Measurements from ENCODE around the gene RTEL1. TPM values are rescaled to one million over a fixed set of nuclear protein-coding genes. Genes with fewer than 3 reads are reported as not detected.

The RTEL1 gene
- total RNA-seq, 1 donor = 5.7 TPM

GRCh38 chr20:63736893-63737694 is 79.0 kb downstream of the RTEL1 start:
- peak overlapping the region; percentile 54 for H3K4me3 ChIP-seq (ENCODE audit: low read length)
- peaks cover 47% of the 10 kb centered on the region for H3K4me1 ChIP-seq (ENCODE audit: insufficient read depth, low read length)

GRCh38 chr20:63737695-63737944 is 79.5 kb downstream of the RTEL1 start:
- Histone ChIP-seq H3K4me3 (ENCODE audit: low read length) (peak overlapping the region; percentile 54), H3K9me3 (ENCODE audit: low read depth, low read length) (no peaks in the 10 kb centered on the region), H3K4me1 (ENCODE audit: insufficient read depth, low read length) (peaks cover 47% of the 10 kb centered on the region), H3K27me3 (ENCODE audit: insufficient read depth, low read length) (no peaks in the 10 kb centered on the region)

More at GRCh38 chr20:63736893-63737694, 79.0 kb downstream of the RTEL1 start:
- Histone ChIP-seq H3K9me3 (ENCODE audit: low read depth, low read length) (no peaks in the 10 kb centered on the region), H3K27me3 (ENCODE audit: insufficient read depth, low read length) (no peaks in the 10 kb centered on the region)

GRCh38 chr20:63737945-63738686 is 80.0 kb downstream of the RTEL1 start:
- no peaks in the 10 kb centered on the region for H3K9me3 ChIP-seq (ENCODE audit: low read depth, low read length)
- peak overlapping the region; percentile 22 for H3K4me3 ChIP-seq (ENCODE audit: low read length)
- H3K27me3 ChIP-seq (ENCODE audit: insufficient read depth, low read length) = no peaks in the 10 kb centered on the region
- peaks cover 47% of the 10 kb centered on the region for H3K4me1 ChIP-seq (ENCODE audit: insufficient read depth, low read length)

GRCh38 chr20:63738687-63739129 is 80.6 kb downstream of the RTEL1 start:
- H3K4me1 ChIP-seq (ENCODE audit: insufficient read depth, low read length) = peaks cover 47% of the 10 kb centered on the region
- H3K9me3 ChIP-seq (ENCODE audit: low read depth, low read length) = no peaks in the 10 kb centered on the region
- no peak overlapping the region for H3K4me3 ChIP-seq (ENCODE audit: low read length)
- H3K27me3 ChIP-seq (ENCODE audit: insufficient read depth, low read length) = no peaks in the 10 kb centered on the region

DNA sequence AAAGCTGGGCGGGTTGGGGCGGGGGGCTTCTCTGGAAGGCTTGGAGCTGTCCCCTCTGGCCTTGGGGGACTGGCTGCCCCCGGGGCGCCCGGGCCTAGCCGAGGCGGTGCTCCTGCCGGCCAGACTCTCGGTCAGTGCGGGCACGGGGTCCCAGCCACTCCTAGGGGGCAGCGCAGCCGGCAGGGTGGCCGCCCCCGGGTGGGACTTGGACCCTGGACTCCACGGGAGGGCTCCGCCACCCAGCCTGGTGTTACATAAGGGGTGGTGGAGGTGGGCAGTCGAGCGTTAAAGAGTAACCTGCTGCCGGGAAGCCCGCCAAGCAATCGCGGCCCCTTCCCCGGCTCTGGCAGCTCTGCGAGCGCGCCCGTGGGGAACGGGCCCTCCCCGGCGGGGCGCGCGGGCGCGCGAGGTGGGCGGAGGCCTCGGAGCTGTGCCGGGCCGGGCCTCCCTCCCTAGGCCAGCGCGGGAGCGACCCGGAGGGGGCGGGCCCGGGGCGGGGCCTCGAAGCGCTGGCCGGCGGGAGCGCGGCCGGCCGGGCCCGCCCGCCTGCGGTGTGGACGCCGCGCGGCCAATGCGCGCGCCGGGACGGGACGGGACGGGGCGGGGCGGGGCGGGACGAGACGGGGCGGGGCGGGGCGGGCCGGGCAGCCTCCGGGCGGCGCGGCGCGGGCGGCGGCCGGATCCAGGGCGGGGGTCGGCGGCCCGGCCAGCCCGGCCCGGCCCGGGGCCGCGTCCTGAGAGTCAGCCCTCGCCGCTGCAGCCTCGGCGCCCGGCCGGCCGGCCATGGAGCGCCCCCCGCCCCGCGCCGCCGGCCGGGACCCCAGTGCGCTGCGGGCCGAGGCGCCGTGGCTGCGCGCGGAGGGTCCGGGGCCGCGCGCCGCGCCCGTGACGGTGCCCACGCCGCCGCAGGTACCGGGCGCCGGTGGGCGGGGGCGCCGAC is 81.3 kb downstream of the RTEL1 start, which contains the start of gene SLC2A4RG:
TSS of gene SLC2A4RG (plus strand) at position 647 of the 940 bp plus-strand sequence. CDS start at position 784, 137 bp downstream.
- no peaks in the 10 kb centered on the region for H3K27me3 ChIP-seq (ENCODE audit: insufficient read depth, low read length)
- H3K9me3 ChIP-seq (ENCODE audit: low read depth, low read length) = no peaks in the 10 kb centered on the region
- peaks cover 47% of the 10 kb centered on the region for H3K4me1 ChIP-seq (ENCODE audit: insufficient read depth, low read length)
- peak within 1 kb of the TSS; percentile 39 for H3K4me3 ChIP-seq (ENCODE audit: low read length)

- Histone ChIP-seq H3K4me1 (ENCODE audit: insufficient read depth, low read length) (peaks cover 47% of the 10 kb centered on the region), H3K9me3 (ENCODE audit: low read depth, low read length) (no peaks in the 10 kb centered on the region), H3K4me3 (ENCODE audit: low read length) (peak overlapping the region; percentile 39), H3K27me3 (ENCODE audit: insufficient read depth, low read length) (no peaks in the 10 kb centered on the region)
Observed at GRCh38 chr20:63740070-63740626, 82.0 kb downstream of the RTEL1 start.

DNA sequence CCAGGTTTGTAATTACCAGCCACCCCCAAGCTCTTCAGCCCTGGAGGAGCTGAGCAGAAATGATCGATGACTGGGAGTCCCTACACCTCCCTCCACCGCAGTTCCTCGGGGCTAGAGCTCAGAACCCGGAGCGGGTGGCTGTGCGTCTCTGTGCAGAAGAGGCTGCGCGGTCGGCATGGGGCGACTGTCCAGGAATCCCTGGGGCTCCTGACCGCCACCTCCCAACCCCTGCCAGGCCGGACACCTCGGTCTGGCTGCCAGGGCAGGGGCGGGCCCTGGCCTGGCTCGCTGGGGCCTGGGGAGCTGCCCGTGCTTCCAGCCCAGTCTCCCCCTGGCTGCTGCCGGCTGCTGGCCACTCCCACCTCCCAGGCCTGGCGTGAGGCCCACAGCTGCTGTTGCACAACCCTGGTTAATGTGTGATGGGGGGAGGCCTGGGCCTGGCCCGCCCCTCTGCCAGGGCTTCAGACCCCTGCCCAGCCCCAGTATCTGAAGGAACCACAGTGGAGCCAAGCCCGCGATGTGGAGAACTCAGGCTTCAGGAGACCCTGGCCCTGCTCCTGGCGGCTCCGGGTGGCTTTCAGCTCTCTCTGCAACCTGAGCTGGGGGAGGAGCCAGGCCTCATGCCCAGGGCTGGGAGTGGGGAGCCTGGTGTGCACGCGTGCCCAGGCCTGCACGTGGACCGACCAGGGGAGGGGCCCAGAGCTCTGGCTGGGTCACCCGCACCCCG is 82.7 kb downstream of the RTEL1 start:
- Histone ChIP-seq H3K9me3 (ENCODE audit: low read depth, low read length) (no peaks in the 10 kb centered on the region), H3K27me3 (ENCODE audit: insufficient read depth, low read length) (no peaks in the 10 kb centered on the region), H3K4me3 (ENCODE audit: low read length) (peak overlapping the region; percentile 39), H3K4me1 (ENCODE audit: insufficient read depth, low read length) (peaks cover 43% of the 10 kb centered on the region)

- Histone ChIP-seq H3K4me3 (ENCODE audit: low read length) (no peak overlapping the region), H3K9me3 (ENCODE audit: low read depth, low read length) (no peaks in the 10 kb centered on the region), H3K27me3 (ENCODE audit: insufficient read depth, low read length) (no peaks in the 10 kb centered on the region), H3K4me1 (ENCODE audit: insufficient read depth, low read length) (peaks cover 37% of the 10 kb centered on the region)
Observed at GRCh38 chr20:63741354-63741675, 83.2 kb downstream of the RTEL1 start.

DNA sequence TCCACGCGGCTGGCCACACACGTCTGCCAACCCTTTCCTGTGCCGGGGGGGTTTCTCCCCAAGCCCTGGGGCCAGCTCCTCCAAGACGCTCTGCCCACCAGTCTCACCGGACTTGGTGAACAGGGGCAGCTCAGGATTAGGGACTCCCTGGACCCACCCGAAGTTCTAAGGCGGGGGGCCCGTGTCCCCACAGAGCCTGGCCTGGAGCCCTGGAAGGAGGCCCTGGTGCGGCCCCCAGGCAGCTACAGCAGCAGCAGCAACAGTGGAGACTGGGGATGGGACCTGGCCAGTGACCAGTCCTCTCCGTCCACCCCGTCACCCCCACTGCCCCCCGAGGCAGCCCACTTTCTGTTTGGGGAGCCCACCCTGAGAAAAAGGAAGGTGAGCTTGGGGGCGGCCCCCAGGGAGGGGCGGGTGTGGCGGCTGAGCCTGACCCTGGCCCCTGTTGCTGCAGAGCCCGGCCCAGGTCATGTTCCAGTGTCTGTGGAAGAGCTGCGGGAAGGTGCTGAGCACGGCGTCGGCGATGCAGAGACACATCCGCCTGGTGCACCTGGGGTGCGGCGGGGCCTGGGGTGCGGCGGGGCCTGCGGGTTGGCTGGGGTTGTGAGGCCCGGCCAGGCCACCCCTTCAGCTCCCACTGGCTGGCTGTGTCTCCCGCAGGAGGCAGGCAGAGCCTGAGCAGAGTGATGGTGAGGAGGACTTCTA is 83.7 kb downstream of the RTEL1 start:
- Histone ChIP-seq H3K4me1 (ENCODE audit: insufficient read depth, low read length) (peaks cover 32% of the 10 kb centered on the region), H3K27me3 (ENCODE audit: insufficient read depth, low read length) (no peaks in the 10 kb centered on the region), H3K4me3 (ENCODE audit: low read length) (no peak overlapping the region), H3K9me3 (ENCODE audit: low read depth, low read length) (no peaks in the 10 kb centered on the region)

- H3K4me1 ChIP-seq (ENCODE audit: insufficient read depth, low read length) = peaks cover 26% of the 10 kb centered on the region
- no peaks in the 10 kb centered on the region for H3K9me3 ChIP-seq (ENCODE audit: low read depth, low read length)
- H3K27me3 ChIP-seq (ENCODE audit: insufficient read depth, low read length) = no peaks in the 10 kb centered on the region
- H3K4me3 ChIP-seq (ENCODE audit: low read length) = no peak overlapping the region
Observed at GRCh38 chr20:63742381-63743024, 84.4 kb downstream of the RTEL1 start.

- Histone ChIP-seq H3K27me3 (ENCODE audit: insufficient read depth, low read length) (no peaks in the 10 kb centered on the region), H3K4me3 (ENCODE audit: low read length) (no peak overlapping the region), H3K9me3 (ENCODE audit: low read depth, low read length) (no peaks in the 10 kb centered on the region), H3K4me1 (ENCODE audit: insufficient read depth, low read length) (peaks cover 21% of the 10 kb centered on the region)
Observed at GRCh38 chr20:63743210-63743970, 85.3 kb downstream of the RTEL1 start.

GRCh38 chr20:63744158-63744557 is 86.0 kb downstream of the RTEL1 start:
- Histone ChIP-seq H3K9me3 (ENCODE audit: low read depth, low read length) (no peaks in the 10 kb centered on the region), H3K4me1 (ENCODE audit: insufficient read depth, low read length) (peaks cover 14% of the 10 kb centered on the region), H3K4me3 (ENCODE audit: low read length) (no peak overlapping the region), H3K27me3 (ENCODE audit: insufficient read depth, low read length) (no peaks in the 10 kb centered on the region)
